Suprapubic skin (tissue), 4 donors: ENCODE results near the gene NRXN3. TPM values are rescaled to one million over a fixed set of nuclear protein-coding genes. Genes with fewer than 3 reads are reported as not detected.

Experiments
- DNase-seq, 2 donors: peaks; one replicate each; pipeline ENCODE4 v3.0.0-alpha.2; 2019; ENCODE audit warnings: low spot score in 2 of 2
- H3K27ac ChIP-seq: fragments of 200-600 bp; sonication (generic); one replicate; pipeline ENCODE4 v1.5.1; 2019
- H3K27me3 ChIP-seq: fragments of 200-600 bp; sonication (generic); one replicate; pipeline ENCODE4 v1.5.1; 2019
- H3K36me3 ChIP-seq: fragments of 200-600 bp; sonication (generic); one replicate; pipeline ENCODE4 v1.5.1; 2019
- H3K4me1 ChIP-seq: fragments of 200-600 bp; sonication (generic); one replicate; pipeline ENCODE4 v1.5.1; 2019
- H3K4me3 ChIP-seq: fragments of 200-600 bp; sonication (generic); one replicate; pipeline ENCODE4 v1.5.1; 2019; ENCODE audit warnings: mild to moderate bottlenecking
- H3K9me3 ChIP-seq: fragments of 200-600 bp; sonication (generic); one replicate; pipeline ENCODE4 v1.5.1; 2019
- CTCF ChIP-seq, 2 donors: fragments of 200-600 bp in 1 of 2; fragments of 450-650 bp in 1 of 2; sonication (generic) in 1 of 2; IDR thresholded peaks; one replicate each; pipeline ENCODE4 v1.5.1; 2016 to 2019; ENCODE audit warnings: antibody characterized with exemption in 2 of 2, mild to moderate bottlenecking in 1 of 2, moderate library complexity in 1 of 2
- EP300 ChIP-seq: sonication (generic); formaldehyde crosslinking; IDR thresholded peaks from one replicate; pipeline ENCODE4 v1.6.1; 2017; ENCODE audit warnings: antibody characterized with exemption
- POLR2A ChIP-seq, 2 donors: fragments of 450-650 bp; IDR thresholded peaks; one replicate each; pipeline ENCODE4 v1.6.1; 2017; ENCODE audit warnings: antibody characterized with exemption in 2 of 2, mild to moderate bottlenecking in 2 of 2, moderate library complexity in 2 of 2
- POLR2AphosphoS5 ChIP-seq, 3 donors: sonication (generic); formaldehyde crosslinking; IDR thresholded peaks; one replicate each; pipeline ENCODE4 v1.6.1; 2017; ENCODE audit warnings: antibody characterized with exemption in 3 of 3
- WGBS: methylation state at CpG from one replicate; pipeline ENCODE4 v1.1.5; 2018; 5-methylcytosine and 5-hydroxymethylcytosine counted together
- total RNA-seq, 4 donors: library from RNA; depleted of rRNA; stranded (reverse); fragments of >200 nt; gene quantifications; one replicate each; pipeline ENCODE4 v1.1.0, GENCODE V29; 2016

Gene NRXN3
- total RNA-seq, 4 donors from 2014 or later, result 0.79 to 4.3 (median 3.3) TPM

- TF ChIP-seq CTCF (IDR thresholded peaks at IDR 0.05) (no peak), POLR2AphosphoS5 (IDR thresholded peaks at IDR 0.05) (no peak)
- Histone ChIP-seq H3K27ac (no peak overlapping the region), H3K4me1 (no peaks in the 10 kb centered on the region), H3K27me3 (no peaks in the 10 kb centered on the region), H3K4me3 (no peak overlapping the region), H3K9me3 (no peaks in the 10 kb centered on the region), H3K36me3 (no peaks in the 10 kb centered on the region)
- no peak for DNase-seq
- 54% methylated on average over 6 of the region's 6 CpGs for WGBS
Measured at GRCh38 chr14:79638672-79639266, 1468.6 kb downstream of the NRXN3 start.

GRCh38 chr14:79639613-79640012 is 1469.4 kb downstream of the NRXN3 start:
- no peaks in the 10 kb centered on the region for H3K27me3 ChIP-seq
- H3K4me1 ChIP-seq, result no peaks in the 10 kb centered on the region
- H3K27ac ChIP-seq, result no peak overlapping the region
- H3K4me3 ChIP-seq, result no peak overlapping the region
- TF ChIP-seq POLR2A (IDR thresholded peaks at IDR 0.05) (no peak), CTCF (IDR thresholded peaks at IDR 0.05) (no peak), POLR2AphosphoS5 (IDR thresholded peaks at IDR 0.05) (no peak), EP300 (no peak)
- 41% methylated on average over 3 of the region's 3 CpGs for WGBS
- H3K9me3 ChIP-seq, result no peaks in the 10 kb centered on the region
- no peak for DNase-seq
- no peaks in the 10 kb centered on the region for H3K36me3 ChIP-seq

GRCh38 chr14:79641371-79641770 is 1471.2 kb downstream of the NRXN3 start:
- no peak overlapping the region for H3K4me3 ChIP-seq
- H3K27me3 ChIP-seq, result no peaks in the 10 kb centered on the region
- no peaks in the 10 kb centered on the region for H3K9me3 ChIP-seq
- TF ChIP-seq POLR2A (IDR thresholded peaks at IDR 0.05) (no peak), POLR2AphosphoS5 (IDR thresholded peaks at IDR 0.05) (no peak), EP300 (no peak), CTCF (IDR thresholded peaks at IDR 0.05) (no peak)
- DNase-seq, result no peak
- H3K4me1 ChIP-seq, result no peaks in the 10 kb centered on the region
- H3K27ac ChIP-seq, result no peak overlapping the region
- H3K36me3 ChIP-seq, result no peaks in the 10 kb centered on the region
- WGBS, result 93% methylated on average over 4 of the region's 4 CpGs

- Histone ChIP-seq H3K4me3 (no peak overlapping the region), H3K27me3 (no peaks in the 10 kb centered on the region), H3K36me3 (no peaks in the 10 kb centered on the region), H3K9me3 (no peaks in the 10 kb centered on the region), H3K4me1 (no peaks in the 10 kb centered on the region), H3K27ac (no peak overlapping the region)
- 79% methylated on average over 1 of the region's 1 CpG for WGBS
- DNase-seq, result no peak
- no peak for TF ChIP-seq POLR2A (IDR thresholded peaks at IDR 0.05)
- no peak for TF ChIP-seq POLR2AphosphoS5 (IDR thresholded peaks at IDR 0.05)
- TF ChIP-seq CTCF (IDR thresholded peaks at IDR 0.05), result no peak
- TF ChIP-seq EP300, result no peak
Measured at GRCh38 chr14:79643132-79643531, 1473.0 kb downstream of the NRXN3 start.

- DNase-seq, result no peak
- Histone ChIP-seq H3K27me3 (no peaks in the 10 kb centered on the region), H3K36me3 (no peaks in the 10 kb centered on the region), H3K9me3 (no peaks in the 10 kb centered on the region), H3K4me1 (no peaks in the 10 kb centered on the region), H3K4me3 (no peak overlapping the region), H3K27ac (no peak overlapping the region)
- WGBS, result 91% methylated on average over 2 of the region's 2 CpGs
- TF ChIP-seq EP300 (no peak), CTCF (IDR thresholded peaks at IDR 0.05) (no peak)
Measured at GRCh38 chr14:79645753-79646362, 1475.7 kb downstream of the NRXN3 start.
